Measurements from ENCODE around the gene TMEM167B.
"Not testable (repeated sequence)": the region's sequence is repeated elsewhere in the genome, so short reads cannot be mapped to it uniquely, and the experiment has no call there.

Gene TMEM167B

GRCh38 chr1:109090196-109091077, at the start of gene TMEM167B:
TMEM167B (plus strand) TSS chr1:109090764; CDS start chr1:109090873, 109 bp downstream.
- peak; percentile 77 for DNase-seq (ENCODE audit: low read depth)

GRCh38 chr1:109040989-109041620, 49.5 kb upstream of the TMEM167B start:
- DNase-seq (ENCODE audit: low read depth): peak; percentile 19

GRCh38 chr1:109041621-109042468, 48.7 kb upstream of the TMEM167B start, which contains the start of gene WDR47:
WDR47 (minus strand) TSS chr1:109042102; CDS start chr1:109023512, 18,590 bp downstream.
- peak; percentile 90 for DNase-seq (ENCODE audit: low read depth)

GRCh38 chr1:109045595-109045994, 45.0 kb upstream of the TMEM167B start:
- no peak for DNase-seq (ENCODE audit: low read depth)

GRCh38 chr1:109046671-109047070, 43.9 kb upstream of the TMEM167B start:
- no peak for DNase-seq (ENCODE audit: low read depth)

- DNase-seq (ENCODE audit: low read depth): no peak
Measured at GRCh38 chr1:109047339-109047738, 43.2 kb upstream of the TMEM167B start.

- DNase-seq (ENCODE audit: low read depth): no peak
Measured at GRCh38 chr1:109048335-109048734, 42.2 kb upstream of the TMEM167B start.

- DNase-seq (ENCODE audit: low read depth): no peak
Measured at GRCh38 chr1:109050228-109050995, 40.2 kb upstream of the TMEM167B start.

GRCh38 chr1:109052145-109052544, 38.4 kb upstream of the TMEM167B start:
- not testable (repeated sequence) for DNase-seq (ENCODE audit: low read depth)

- no peak for DNase-seq (ENCODE audit: low read depth)
Measured at GRCh38 chr1:109056064-109056463, 34.5 kb upstream of the TMEM167B start.

- no peak for DNase-seq (ENCODE audit: low read depth)
Measured at GRCh38 chr1:109059026-109059425, 31.5 kb upstream of the TMEM167B start.

- DNase-seq (ENCODE audit: low read depth): no peak
Measured at GRCh38 chr1:109060707-109061106, 29.9 kb upstream of the TMEM167B start.

GRCh38 chr1:109061183-109061582, 29.4 kb upstream of the TMEM167B start:
- no peak for DNase-seq (ENCODE audit: low read depth)

GRCh38 chr1:109065137-109065536, 25.4 kb upstream of the TMEM167B start:
- DNase-seq (ENCODE audit: low read depth): no peak

- no peak for DNase-seq (ENCODE audit: low read depth)
Measured at GRCh38 chr1:109067883-109068282, 22.7 kb upstream of the TMEM167B start.

- DNase-seq (ENCODE audit: low read depth): no peak
Measured at GRCh38 chr1:109069294-109069693, 21.3 kb upstream of the TMEM167B start.

GRCh38 chr1:109075531-109076490, 14.8 kb upstream of the TMEM167B start, which contains the start of gene TAF13:
TAF13 (minus strand) TSS chr1:109076003; CDS start chr1:109075947, 56 bp downstream.
- peak; percentile 77 for DNase-seq (ENCODE audit: low read depth)

GRCh38 chr1:109078317-109078716, 12.2 kb upstream of the TMEM167B start:
- DNase-seq (ENCODE audit: low read depth): no peak

GRCh38 chr1:109079240-109079622, 11.3 kb upstream of the TMEM167B start:
- DNase-seq (ENCODE audit: low read depth): no peak

- DNase-seq (ENCODE audit: low read depth): no peak
Measured at GRCh38 chr1:109080441-109081082, 10.0 kb upstream of the TMEM167B start.

All from activated T-cell treated with anti-CD3 and anti-CD28 coated beads for 1 hour (primary cell).